ENCODE measurements around the gene GNRHR. TPM values are rescaled to one million over a fixed set of nuclear protein-coding genes. Genes with fewer than 3 reads are reported as not detected.

GNRHR gene
- total RNA-seq, 2 donors from 2014 or later: not detected

GRCh38 chr4:67727124-67727850 lies 26.9 kb downstream of the GNRHR start:
- H3K27me3 Mint-ChIP-seq (ENCODE audit: insufficient read depth): no peaks in the 10 kb centered on the region
- peaks cover 20% of the 10 kb centered on the region for H3K36me3 Mint-ChIP-seq (ENCODE audit: low read depth)
- H3K4me3 Mint-ChIP-seq: no peak overlapping the region
- peaks cover 7% of the 10 kb centered on the region for H3K4me1 Mint-ChIP-seq
- peaks cover 8% of the 10 kb centered on the region for H3K9me3 Mint-ChIP-seq
- no peak for DNase-seq
- Histone ChIP-seq H3K36me3 (ENCODE audit: control insufficient read depth, insufficient read depth, low read length) (no peaks in the 10 kb centered on the region), H3K27ac (ENCODE audit: low read depth, low read length) (no peak overlapping the region), H3K27me3 (ENCODE audit: control insufficient read depth, insufficient read depth, low read length, poor library complexity, severe bottlenecking) (no peaks in the 10 kb centered on the region), H3K4me3 (ENCODE audit: low read length) (no peak overlapping the region), H3K4me1 (ENCODE audit: control insufficient read depth, insufficient read depth, low read length) (peaks cover under 1% of the 10 kb centered on the region), H3K9ac (ENCODE audit: extremely low read depth, low read length, poor library complexity, severe bottlenecking) (no peak overlapping the region), H3K9me3 (ENCODE audit: control insufficient read depth, low read length) (peaks cover 13% of the 10 kb centered on the region)
- no peak for TF ChIP-seq CTCF (conservative IDR thresholded peaks at IDR 0.05)
- no peak overlapping the region for H3K27ac Mint-ChIP-seq
- 88 to 97% methylated on average over 3 to 4 of the region's 4 CpGs for WGBS, 2 experiments (ENCODE audit: insufficient coverage in 1 of 2, insufficient read length in 1 of 2)

- H3K4me3 Mint-ChIP-seq: no peak overlapping the region
- no peak for TF ChIP-seq CTCF (conservative IDR thresholded peaks at IDR 0.05)
- Histone ChIP-seq H3K27me3 (ENCODE audit: control insufficient read depth, insufficient read depth, low read length, poor library complexity, severe bottlenecking) (no peaks in the 10 kb centered on the region), H3K9me3 (ENCODE audit: control insufficient read depth, low read length) (peaks cover 15% of the 10 kb centered on the region), H3K27ac (ENCODE audit: low read depth, low read length) (no peak overlapping the region), H3K36me3 (ENCODE audit: control insufficient read depth, insufficient read depth, low read length) (no peaks in the 10 kb centered on the region), H3K9ac (ENCODE audit: extremely low read depth, low read length, poor library complexity, severe bottlenecking) (no peak overlapping the region), H3K4me1 (ENCODE audit: control insufficient read depth, insufficient read depth, low read length) (peaks cover 3% of the 10 kb centered on the region), H3K4me3 (ENCODE audit: low read length) (no peak overlapping the region)
- peaks cover 28% of the 10 kb centered on the region for H3K36me3 Mint-ChIP-seq (ENCODE audit: low read depth)
- no peak for DNase-seq
- H3K27me3 Mint-ChIP-seq (ENCODE audit: insufficient read depth): no peaks in the 10 kb centered on the region
- H3K27ac Mint-ChIP-seq: no peak overlapping the region
- H3K4me1 Mint-ChIP-seq: peaks cover 16% of the 10 kb centered on the region
- peaks cover 8% of the 10 kb centered on the region for H3K9me3 Mint-ChIP-seq
- 89 to 94% methylated on average over 4 of the region's 4 CpGs for WGBS, 2 experiments (ENCODE audit: insufficient coverage in 1 of 2, insufficient read length in 1 of 2)
Measured at GRCh38 chr4:67725981-67726380, 28.2 kb downstream of the GNRHR start.

GRCh38 chr4:67725132-67725531 lies 29.1 kb downstream of the GNRHR start:
- Histone ChIP-seq H3K9ac (ENCODE audit: extremely low read depth, low read length, poor library complexity, severe bottlenecking) (no peak overlapping the region), H3K36me3 (ENCODE audit: control insufficient read depth, insufficient read depth, low read length) (peaks cover 3% of the 10 kb centered on the region), H3K27me3 (ENCODE audit: control insufficient read depth, insufficient read depth, low read length, poor library complexity, severe bottlenecking) (no peaks in the 10 kb centered on the region), H3K4me1 (ENCODE audit: control insufficient read depth, insufficient read depth, low read length) (peaks cover 3% of the 10 kb centered on the region), H3K4me3 (ENCODE audit: low read length) (no peak overlapping the region), H3K9me3 (ENCODE audit: control insufficient read depth, low read length) (peaks cover 15% of the 10 kb centered on the region), H3K27ac (ENCODE audit: low read depth, low read length) (no peak overlapping the region)
- H3K27me3 Mint-ChIP-seq (ENCODE audit: insufficient read depth): no peaks in the 10 kb centered on the region
- no peak for DNase-seq
- peaks cover 8% of the 10 kb centered on the region for H3K9me3 Mint-ChIP-seq
- no peak for TF ChIP-seq CTCF (conservative IDR thresholded peaks at IDR 0.05)
- H3K27ac Mint-ChIP-seq: no peak overlapping the region
- peaks cover 37% of the 10 kb centered on the region for H3K36me3 Mint-ChIP-seq (ENCODE audit: low read depth)
- H3K4me1 Mint-ChIP-seq: peaks cover 16% of the 10 kb centered on the region
- no peak overlapping the region for H3K4me3 Mint-ChIP-seq
- WGBS, 2 experiments (ENCODE audit: insufficient coverage in 1 of 2, insufficient read length in 1 of 2): 91% methylated on average over 1 of the region's 1 CpG; no CpG with 5 or more reads in 1 of the 2 experiments

All from endodermal cell (in vitro differentiated cells).